ENCODE measurements around the gene ADAMTS14.

DNA sequence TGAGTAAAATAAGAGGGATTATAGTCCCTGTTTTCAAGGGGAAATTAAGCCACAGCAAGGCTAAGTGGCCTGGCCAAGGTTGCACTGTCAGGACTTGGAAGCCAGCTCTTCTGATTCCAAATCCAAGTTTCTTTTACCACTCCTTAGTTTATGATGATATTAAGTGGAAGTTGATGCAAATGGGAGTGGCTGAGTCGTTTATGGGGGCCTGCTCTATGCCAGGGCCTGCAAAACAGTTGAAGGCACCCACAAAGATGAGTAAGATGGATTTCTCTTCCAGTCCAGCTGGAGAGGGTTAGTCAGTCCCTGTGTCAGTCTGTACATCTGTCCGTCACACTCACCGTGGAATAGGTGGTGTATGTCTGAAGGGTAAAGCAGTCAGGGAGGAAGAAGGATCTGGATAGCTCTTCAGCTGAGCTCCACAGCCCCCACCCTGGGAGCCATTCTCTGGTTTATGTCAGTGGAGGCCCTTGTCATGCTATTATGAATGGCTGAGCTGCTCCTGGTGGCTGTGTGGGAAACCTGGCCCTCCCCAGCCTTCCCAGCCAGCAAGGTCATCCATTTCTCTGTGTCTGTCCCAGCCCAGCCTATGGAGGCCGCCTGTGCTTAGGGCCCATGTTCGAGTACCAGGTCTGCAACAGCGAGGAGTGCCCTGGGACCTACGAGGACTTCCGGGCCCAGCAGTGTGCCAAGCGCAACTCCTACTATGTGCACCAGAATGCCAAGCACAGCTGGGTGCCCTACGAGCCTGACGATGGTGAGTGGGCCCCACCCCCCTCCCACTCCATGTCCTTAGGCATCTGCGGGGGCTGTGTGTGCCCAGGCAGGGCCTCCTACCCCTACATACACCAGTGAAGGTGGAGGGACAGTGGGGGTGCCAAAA, 68.3 kb downstream of the ADAMTS14 start:
- TF ChIP-seq, protein P1, sequence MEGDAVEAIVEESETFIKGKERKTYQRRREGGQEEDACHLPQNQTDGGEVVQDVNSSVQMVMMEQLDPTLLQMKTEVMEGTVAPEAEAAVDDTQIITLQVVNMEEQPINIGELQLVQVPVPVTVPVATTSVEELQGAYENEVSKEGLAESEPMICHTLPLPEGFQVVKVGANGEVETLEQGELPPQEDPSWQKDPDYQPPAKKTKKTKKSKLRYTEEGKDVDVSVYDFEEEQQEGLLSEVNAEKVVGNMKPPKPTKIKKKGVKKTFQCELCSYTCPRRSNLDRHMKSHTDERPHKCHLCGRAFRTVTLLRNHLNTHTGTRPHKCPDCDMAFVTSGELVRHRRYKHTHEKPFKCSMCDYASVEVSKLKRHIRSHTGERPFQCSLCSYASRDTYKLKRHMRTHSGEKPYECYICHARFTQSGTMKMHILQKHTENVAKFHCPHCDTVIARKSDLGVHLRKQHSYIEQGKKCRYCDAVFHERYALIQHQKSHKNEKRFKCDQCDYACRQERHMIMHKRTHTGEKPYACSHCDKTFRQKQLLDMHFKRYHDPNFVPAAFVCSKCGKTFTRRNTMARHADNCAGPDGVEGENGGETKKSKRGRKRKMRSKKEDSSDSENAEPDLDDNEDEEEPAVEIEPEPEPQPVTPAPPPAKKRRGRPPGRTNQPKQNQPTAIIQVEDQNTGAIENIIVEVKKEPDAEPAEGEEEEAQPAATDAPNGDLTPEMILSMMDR (IDR thresholded peaks at IDR 0.05; ENCODE audit: low read depth, low read length, poor library complexity, severe bottlenecking), result no peak
- TF ChIP-seq EZH2phosphoT487 (IDR thresholded peaks at IDR 0.05; ENCODE audit: borderline replicate concordance, low read length), result no peak

All from DOHH2 (cell line).